Measurements from ENCODE around the gene ATP6V1G2. TPM values are rescaled to one million over a fixed set of nuclear protein-coding genes. Genes with fewer than 3 reads are reported as not detected.

Gene ATP6V1G2
- polyA plus RNA-seq, 1 donor (not counting 4 experiments of a cell fraction or from before 2014, with no cell fraction given): 1.3 TPM

GRCh38 chr6:31495580-31495979 is 50.8 kb downstream of the ATP6V1G2 start:
- dilution Hi-C loops (cut with MboI; ENCODE audit: extremely low pct_ligation_motif_present, low sequenced_read_pairs): no loop called here

More at GRCh38 chr6:31495580-31495979, 50.8 kb downstream of the ATP6V1G2 start:
- H3K9ac ChIP-seq (ENCODE audit: control insufficient read depth, extremely low read depth, insufficient read depth, low read length): peak overlapping the region; percentile 48
- peak overlapping the region; percentile 84 for H3K4me2 ChIP-seq (ENCODE audit: control insufficient read depth, extremely low read depth, insufficient read depth, low read depth, low read length)
- TF ChIP-seq CTCF (optimal IDR thresholded peaks at IDR 0.05 in 1 of 3, IDR thresholded peaks at IDR 0.05 in 1 of 3, conservative IDR thresholded peaks at IDR 0.05 in 1 of 3; ENCODE audit: extremely low read depth in 1 of 3, insufficient read depth in 2 of 3, low read length in 3 of 3) (no peak), EZH2 (IDR thresholded peaks at IDR 0.05; ENCODE audit: low read length) (no peak)
- no peak for FAIRE-seq
- no peaks in the 10 kb centered on the region for H3K27me3 ChIP-seq (ENCODE audit: control insufficient read depth, extremely low read depth, insufficient read depth, low read length)
- H3K79me2 ChIP-seq (ENCODE audit: control insufficient read depth, insufficient read depth, low read length): peaks cover 9% of the 10 kb centered on the region
- peaks cover 27% of the 10 kb centered on the region for H3K4me1 ChIP-seq (ENCODE audit: control insufficient read depth, extremely low read depth, insufficient read depth, low read length)
- no peak overlapping the region for H2AFZ ChIP-seq (ENCODE audit: control insufficient read depth, low read length)
- H4K20me1 ChIP-seq (ENCODE audit: control insufficient read depth, extremely low read depth, insufficient read depth, low read length): no peaks in the 10 kb centered on the region
- H3K27ac ChIP-seq (ENCODE audit: control insufficient read depth, insufficient read depth, low read length): peak overlapping the region; percentile 69
- H3K36me3 ChIP-seq (ENCODE audit: control insufficient read depth in 2 of 2, extremely low read depth in 1 of 2, insufficient read depth in 2 of 2, low read length in 2 of 2): no peaks in the 10 kb centered on the region
- no peaks in the 10 kb centered on the region for H3K9me1 ChIP-seq (ENCODE audit: control insufficient read depth, extremely low read depth, insufficient read depth, low read length)
- no peaks in the 10 kb centered on the region for H3K9me3 ChIP-seq (ENCODE audit: control insufficient read depth, low read depth, low read length)
- DNase-seq (ENCODE audit: low read depth, low spot score): no peak
- H3K4me3 ChIP-seq (ENCODE audit: control insufficient read depth in 2 of 3, extremely low read depth in 1 of 3, insufficient read depth in 2 of 3, low read depth in 1 of 3, low read length in 3 of 3): peak overlapping the region in 2 of 3 experiments; percentile 36 to 46

Small RNA genes within 50 kb of the gene (small RNA-seq; reads per million reads assigned to genes)
- gene AL663061.1 (ENCODE audit: insufficient read length in 3 of 3, low read depth in 3 of 3, low replicate concordance in 1 of 3) (0 reads per million in 3 experiments), gene RF00019 (ENCODE audit: insufficient read length in 3 of 3, low read depth in 3 of 3, low replicate concordance in 1 of 3) (0 reads per million in 3 experiments), gene SNORD117 (ENCODE audit: insufficient read length in 3 of 3, low read depth in 3 of 3, low replicate concordance in 1 of 3) (10.0 to 599 (median 576) reads per million in 3 experiments), gene SNORD84 (ENCODE audit: insufficient read length in 3 of 3, low read depth in 3 of 3, low replicate concordance in 1 of 3) (0 reads per million in 3 experiments)

Other genes with a start within 250 kb of the ATP6V1G2 start
- 265 to 656 TPM (median 312 TPM) in 3 replicates for gene HLA-B, start 189.4 kb downstream of the ATP6V1G2 start, polyA plus RNA-seq
- gene MICA, start 143.0 kb downstream of the ATP6V1G2 start, polyA plus RNA-seq: 59.9 to 81.8 TPM (median 67.7 TPM) in 3 replicates
- 6.0 to 18.1 TPM (median 8.6 TPM) in 3 replicates for gene MICB, start 48.5 kb downstream of the ATP6V1G2 start, polyA plus RNA-seq
- gene MCCD1, start 17.6 kb downstream of the ATP6V1G2 start, polyA plus RNA-seq: not detected in 3 replicates
- gene DDX39B, start 4.6 kb downstream of the ATP6V1G2 start, polyA plus RNA-seq: 270 to 540 TPM (median 314 TPM) in 3 replicates
- gene NFKBIL1, start 1.0 kb upstream of the ATP6V1G2 start, polyA plus RNA-seq: 4.8 to 8.9 TPM (median 7.2 TPM) in 3 replicates
- 0.04 TPM in 1 of 3 replicates, not detected in the others for gene LTA, start 25.7 kb upstream of the ATP6V1G2 start, polyA plus RNA-seq
- 0.54 to 2.3 TPM (median 0.88 TPM) in 3 replicates for gene TNF, start 29.0 kb upstream of the ATP6V1G2 start, polyA plus RNA-seq
- 0.09 TPM in 1 of 3 replicates, not detected in the others for gene LTB, start 35.8 kb upstream of the ATP6V1G2 start, polyA plus RNA-seq
- 0.18 TPM in 1 of 3 replicates, not detected in the others for gene LST1, start 39.7 kb upstream of the ATP6V1G2 start, polyA plus RNA-seq
- not detected in 3 replicates for gene NCR3, start 46.4 kb upstream of the ATP6V1G2 start, polyA plus RNA-seq
- not detected in 3 replicates for gene AIF1, start 68.6 kb upstream of the ATP6V1G2 start, polyA plus RNA-seq
- gene PRRC2A, start 74.1 kb upstream of the ATP6V1G2 start, polyA plus RNA-seq: 20.5 to 58.0 TPM (median 22.7 TPM) in 3 replicates
- 49.9 to 120 TPM (median 60.6 TPM) in 3 replicates for gene BAG6, start 106.1 kb upstream of the ATP6V1G2 start, polyA plus RNA-seq
- gene APOM, start 109.3 kb upstream of the ATP6V1G2 start, polyA plus RNA-seq: 1.4 to 2.6 TPM (median 2.3 TPM) in 3 replicates
- gene C6orf47, start 114.2 kb upstream of the ATP6V1G2 start, polyA plus RNA-seq: 7.9 to 10.0 TPM (median 8.3 TPM) in 3 replicates
- 7.9 to 11.4 TPM (median 10.0 TPM) in 3 replicates for gene GPANK1, start 118.4 kb upstream of the ATP6V1G2 start, polyA plus RNA-seq
- gene CSNK2B, start 119.5 kb upstream of the ATP6V1G2 start, polyA plus RNA-seq: 41.9 to 108 TPM (median 43.7 TPM) in 3 replicates
- gene LY6G5B, start 123.4 kb upstream of the ATP6V1G2 start, polyA plus RNA-seq: 3.6 to 5.2 TPM (median 4.1 TPM) in 3 replicates
- 0.58 to 0.95 TPM (median 0.61 TPM) in 3 replicates for gene LY6G5C, start 134.5 kb upstream of the ATP6V1G2 start, polyA plus RNA-seq
- 20.9 to 28.2 TPM (median 21.8 TPM) in 3 replicates for gene ABHD16A, start 156.7 kb upstream of the ATP6V1G2 start, polyA plus RNA-seq
- not detected in 3 replicates for gene LY6G6F, start 160.3 kb upstream of the ATP6V1G2 start, polyA plus RNA-seq
- gene LY6G6D, start 168.7 kb upstream of the ATP6V1G2 start, polyA plus RNA-seq: 0.22 to 0.33 TPM in 2 of 3 replicates, not detected in the other
- gene LY6G6C, start 175.1 kb upstream of the ATP6V1G2 start, polyA plus RNA-seq: 2.3 to 3.1 TPM (median 2.4 TPM) in 3 replicates
- 0.06 to 0.21 TPM (median 0.10 TPM) in 3 replicates for gene MPIG6B, start 176.8 kb upstream of the ATP6V1G2 start, polyA plus RNA-seq
- 3.0 to 6.7 TPM (median 3.1 TPM) in 3 replicates for gene DDAH2, start 182.7 kb upstream of the ATP6V1G2 start, polyA plus RNA-seq
- 759 to 873 TPM (median 832 TPM) in 3 replicates for gene CLIC1, start 189.9 kb upstream of the ATP6V1G2 start, polyA plus RNA-seq
- gene MSH5, start 193.4 kb upstream of the ATP6V1G2 start, polyA plus RNA-seq: 9.4 to 14.8 TPM (median 11.4 TPM) in 3 replicates
- gene SAPCD1, start 216.0 kb upstream of the ATP6V1G2 start, polyA plus RNA-seq: 1.1 to 2.1 TPM (median 1.7 TPM) in 3 replicates
- 0.32 to 0.47 TPM (median 0.33 TPM) in 3 replicates for gene VWA7, start 230.7 kb upstream of the ATP6V1G2 start, polyA plus RNA-seq
- gene VARS1, start 249.1 kb upstream of the ATP6V1G2 start, polyA plus RNA-seq: 17.2 to 57.2 TPM (median 26.3 TPM) in 3 replicates